ENCODE results near the gene PCDH9.

PCDH9 gene

DNA sequence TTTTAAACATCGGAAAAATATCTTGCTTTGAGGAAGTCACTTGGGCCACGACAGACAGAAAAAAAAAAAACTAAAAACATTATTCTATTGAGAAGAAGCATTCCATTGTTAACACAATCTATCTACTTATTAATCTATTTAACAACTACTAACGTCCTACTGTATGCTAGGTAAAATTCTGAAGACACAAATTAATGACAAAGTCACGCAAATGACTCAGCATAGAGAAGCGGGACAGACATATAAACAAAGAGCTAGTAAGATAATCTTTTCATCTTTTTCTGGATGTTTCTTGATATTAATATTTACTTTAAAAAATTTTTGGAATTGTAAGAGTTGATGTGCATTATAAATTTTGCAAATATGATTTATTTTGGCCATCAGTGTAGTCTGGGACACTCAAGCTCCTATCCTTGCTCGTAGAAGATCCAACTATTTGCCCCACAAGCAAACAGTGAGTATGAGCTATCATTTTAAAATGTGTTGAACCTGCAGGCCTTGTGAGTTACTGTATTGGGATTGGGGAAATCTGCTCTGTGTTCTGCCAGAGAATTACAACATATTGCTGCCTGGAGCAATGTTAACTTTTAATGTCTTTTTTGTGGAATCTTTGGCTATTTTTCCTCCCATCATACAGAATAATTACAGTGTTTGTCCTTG, 109.1 kb downstream of the PCDH9 start:
- no CpG with 5 or more reads among the region's 6 CpGs for WGBS (ENCODE audit: extremely low coverage, insufficient coverage, insufficient read length)
- H3K79me1 ChIP-seq (ENCODE audit: low read length), result no peaks in the 10 kb centered on the region
- no peak for DNase-seq
- H3K9ac ChIP-seq (ENCODE audit: low read length), result no peak overlapping the region
- no peak overlapping the region for H2BK12ac ChIP-seq (ENCODE audit: low read length)
- H3K4me3 ChIP-seq (ENCODE audit: low read depth, low read length), result no peak overlapping the region
- no peak overlapping the region for H3K14ac ChIP-seq (ENCODE audit: low read length)
- no peak overlapping the region for H3K23ac ChIP-seq (ENCODE audit: low read length)
- no peak overlapping the region for H2BK120ac ChIP-seq (ENCODE audit: insufficient read depth, low read length, poor library complexity)
- H3K27ac ChIP-seq (ENCODE audit: low read depth, low read length), result no peak overlapping the region
- H4K8ac ChIP-seq (ENCODE audit: low read depth, low read length), result no peak overlapping the region
- H3K27me3 ChIP-seq (ENCODE audit: insufficient read depth, low read length), result no peaks in the 10 kb centered on the region
- no peak overlapping the region for H3K18ac ChIP-seq (ENCODE audit: low read length)
- no peak overlapping the region for H2AK5ac ChIP-seq (ENCODE audit: low read length)
- H3K36me3 ChIP-seq (ENCODE audit: control insufficient read depth in 1 of 2, insufficient read depth in 2 of 2, low read length in 2 of 2), result no peaks in the 10 kb centered on the region
- no peak overlapping the region for H2AFZ ChIP-seq (ENCODE audit: insufficient read depth, low read length, poor library complexity)
- no peaks in the 10 kb centered on the region for H3K79me2 ChIP-seq (ENCODE audit: control insufficient read depth, insufficient read depth, low read length, poor library complexity)
- no peak overlapping the region for H4K12ac ChIP-seq (ENCODE audit: low read depth, low read length)
- no peak overlapping the region for H3K4ac ChIP-seq (ENCODE audit: low read depth, low read length)
- no peak overlapping the region for H4K91ac ChIP-seq (ENCODE audit: low read depth, low read length)
- H2BK5ac ChIP-seq (ENCODE audit: low read depth, low read length, poor library complexity), result no peak overlapping the region
- H3K4me2 ChIP-seq (ENCODE audit: low read length), result no peak overlapping the region
- no peaks in the 10 kb centered on the region for H3K9me3 ChIP-seq (ENCODE audit: insufficient read depth, low read depth, low read length)
- H3K4me1 ChIP-seq (ENCODE audit: control insufficient read depth in 1 of 2, insufficient read depth in 2 of 2, low read length in 2 of 2), result no peaks in the 10 kb centered on the region

GRCh38 chr13:67119481-67119894, 110.6 kb downstream of the PCDH9 start:
- no peaks in the 10 kb centered on the region for H3K4me1 ChIP-seq (ENCODE audit: control insufficient read depth in 1 of 2, insufficient read depth in 2 of 2, low read length in 2 of 2)
- H3K14ac ChIP-seq (ENCODE audit: low read length), result no peak overlapping the region
- DNase-seq, result peak in 1 of 2 donors; percentile 2
- no peaks in the 10 kb centered on the region for H3K36me3 ChIP-seq (ENCODE audit: control insufficient read depth in 1 of 2, insufficient read depth in 2 of 2, low read length in 2 of 2)
- H2BK12ac ChIP-seq (ENCODE audit: low read length), result no peak overlapping the region
- H3K4ac ChIP-seq (ENCODE audit: low read depth, low read length), result no peak overlapping the region
- H3K27me3 ChIP-seq (ENCODE audit: insufficient read depth, low read length), result no peaks in the 10 kb centered on the region
- H3K79me1 ChIP-seq (ENCODE audit: low read length), result no peaks in the 10 kb centered on the region
- H4K8ac ChIP-seq (ENCODE audit: low read depth, low read length), result no peak overlapping the region
- no peak overlapping the region for H3K18ac ChIP-seq (ENCODE audit: low read length)
- no peak overlapping the region for H3K4me3 ChIP-seq (ENCODE audit: low read depth, low read length)
- H4K12ac ChIP-seq (ENCODE audit: low read depth, low read length), result no peak overlapping the region
- no peak overlapping the region for H2AK5ac ChIP-seq (ENCODE audit: low read length)
- H3K27ac ChIP-seq (ENCODE audit: low read depth, low read length), result no peak overlapping the region
- no peaks in the 10 kb centered on the region for H3K79me2 ChIP-seq (ENCODE audit: control insufficient read depth, insufficient read depth, low read length, poor library complexity)
- no peak overlapping the region for H3K4me2 ChIP-seq (ENCODE audit: low read length)
- no peak overlapping the region for H2BK120ac ChIP-seq (ENCODE audit: insufficient read depth, low read length, poor library complexity)
- H3K9me3 ChIP-seq (ENCODE audit: insufficient read depth, low read depth, low read length), result no peaks in the 10 kb centered on the region
- no peak overlapping the region for H2BK5ac ChIP-seq (ENCODE audit: low read depth, low read length, poor library complexity)
- no peak overlapping the region for H4K91ac ChIP-seq (ENCODE audit: low read depth, low read length)
- H2AFZ ChIP-seq (ENCODE audit: insufficient read depth, low read length, poor library complexity), result no peak overlapping the region
- H3K23ac ChIP-seq (ENCODE audit: low read length), result no peak overlapping the region
- no peak overlapping the region for H3K9ac ChIP-seq (ENCODE audit: low read length)
- WGBS (ENCODE audit: extremely low coverage, insufficient coverage, insufficient read length), result no CpG with 5 or more reads among the region's 1 CpG

GRCh38 chr13:67118277-67118676, 111.9 kb downstream of the PCDH9 start:
- Histone ChIP-seq H2AFZ (ENCODE audit: insufficient read depth, low read length, poor library complexity) (no peak overlapping the region), H3K27ac (ENCODE audit: low read depth, low read length) (no peak overlapping the region), H3K36me3 (ENCODE audit: control insufficient read depth in 1 of 2, insufficient read depth in 2 of 2, low read length in 2 of 2) (no peaks in the 10 kb centered on the region), H3K9me3 (ENCODE audit: insufficient read depth, low read depth, low read length) (no peaks in the 10 kb centered on the region), H2BK5ac (ENCODE audit: low read depth, low read length, poor library complexity) (no peak overlapping the region), H3K4me2 (ENCODE audit: low read length) (no peak overlapping the region), H2AK5ac (ENCODE audit: low read length) (no peak overlapping the region), H4K12ac (ENCODE audit: low read depth, low read length) (no peak overlapping the region), H3K4me3 (ENCODE audit: low read depth, low read length) (no peak overlapping the region), H3K14ac (ENCODE audit: low read length) (no peak overlapping the region), H3K23ac (ENCODE audit: low read length) (no peak overlapping the region), H2BK12ac (ENCODE audit: low read length) (no peak overlapping the region), H3K79me1 (ENCODE audit: low read length) (no peaks in the 10 kb centered on the region), H4K8ac (ENCODE audit: low read depth, low read length) (no peak overlapping the region), H3K18ac (ENCODE audit: low read length) (no peak overlapping the region), H3K9ac (ENCODE audit: low read length) (no peak overlapping the region), H3K4me1 (ENCODE audit: control insufficient read depth in 1 of 2, insufficient read depth in 2 of 2, low read length in 2 of 2) (no peaks in the 10 kb centered on the region), H4K91ac (ENCODE audit: low read depth, low read length) (no peak overlapping the region), H3K79me2 (ENCODE audit: control insufficient read depth, insufficient read depth, low read length, poor library complexity) (no peaks in the 10 kb centered on the region), H3K27me3 (ENCODE audit: insufficient read depth, low read length) (no peaks in the 10 kb centered on the region), H2BK120ac (ENCODE audit: insufficient read depth, low read length, poor library complexity) (no peak overlapping the region), H3K4ac (ENCODE audit: low read depth, low read length) (no peak overlapping the region)
- no peak for DNase-seq
- no CpG with 5 or more reads among the region's 1 CpG for WGBS (ENCODE audit: extremely low coverage, insufficient coverage, insufficient read length)

DNA sequence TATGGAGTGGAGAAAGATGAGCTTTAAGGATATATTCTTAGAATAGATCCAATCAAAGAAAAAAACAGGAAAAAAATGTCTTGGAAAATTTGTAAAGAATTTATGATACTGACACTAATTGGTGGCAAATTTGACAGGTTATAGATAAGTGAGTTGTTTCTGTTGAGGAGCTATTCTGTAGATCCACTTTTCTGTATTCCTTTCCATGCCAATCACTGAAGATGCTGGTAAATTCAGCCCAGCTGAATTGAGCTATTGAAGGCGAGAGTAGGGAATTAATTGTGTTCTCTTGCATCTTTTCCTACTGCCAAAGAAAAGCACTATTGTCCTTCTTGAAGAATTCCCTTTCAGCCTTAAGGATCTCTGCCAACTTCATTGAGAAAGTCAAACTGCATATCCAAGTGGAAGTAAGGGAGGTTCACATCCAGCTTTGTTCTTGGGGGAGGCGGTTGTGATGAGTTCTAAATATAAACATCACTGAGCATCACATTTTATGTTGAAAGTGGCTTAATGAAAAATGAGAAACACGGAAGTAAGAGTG, 113.1 kb downstream of the PCDH9 start:
- no peak overlapping the region for H3K9ac ChIP-seq (ENCODE audit: low read length)
- H2BK12ac ChIP-seq (ENCODE audit: low read length), result no peak overlapping the region
- no peak overlapping the region for H2BK120ac ChIP-seq (ENCODE audit: insufficient read depth, low read length, poor library complexity)
- no peaks in the 10 kb centered on the region for H3K79me2 ChIP-seq (ENCODE audit: control insufficient read depth, insufficient read depth, low read length, poor library complexity)
- H3K14ac ChIP-seq (ENCODE audit: low read length), result no peak overlapping the region
- no peak overlapping the region for H2BK5ac ChIP-seq (ENCODE audit: low read depth, low read length, poor library complexity)
- H3K36me3 ChIP-seq (ENCODE audit: control insufficient read depth in 1 of 2, insufficient read depth in 2 of 2, low read length in 2 of 2), result no peaks in the 10 kb centered on the region
- H3K4me3 ChIP-seq (ENCODE audit: low read depth, low read length), result no peak overlapping the region
- H3K4ac ChIP-seq (ENCODE audit: low read depth, low read length), result no peak overlapping the region
- H4K12ac ChIP-seq (ENCODE audit: low read depth, low read length), result no peak overlapping the region
- no CpG with 5 or more reads among the region's 3 CpGs for WGBS (ENCODE audit: extremely low coverage, insufficient coverage, insufficient read length)
- H2AFZ ChIP-seq (ENCODE audit: insufficient read depth, low read length, poor library complexity), result no peak overlapping the region
- DNase-seq, result no peak
- H3K4me1 ChIP-seq (ENCODE audit: control insufficient read depth in 1 of 2, insufficient read depth in 2 of 2, low read length in 2 of 2), result no peaks in the 10 kb centered on the region
- no peaks in the 10 kb centered on the region for H3K79me1 ChIP-seq (ENCODE audit: low read length)
- no peak overlapping the region for H3K4me2 ChIP-seq (ENCODE audit: low read length)
- H3K27me3 ChIP-seq (ENCODE audit: insufficient read depth, low read length), result no peaks in the 10 kb centered on the region
- no peak overlapping the region for H3K23ac ChIP-seq (ENCODE audit: low read length)
- H3K27ac ChIP-seq (ENCODE audit: low read depth, low read length), result no peak overlapping the region
- H4K8ac ChIP-seq (ENCODE audit: low read depth, low read length), result no peak overlapping the region
- no peak overlapping the region for H3K18ac ChIP-seq (ENCODE audit: low read length)
- H4K91ac ChIP-seq (ENCODE audit: low read depth, low read length), result no peak overlapping the region
- H3K9me3 ChIP-seq (ENCODE audit: insufficient read depth, low read depth, low read length), result no peaks in the 10 kb centered on the region
- H2AK5ac ChIP-seq (ENCODE audit: low read length), result no peak overlapping the region

Data from trophoblast cell (in vitro differentiated cells and primary cell).